Measurements from ENCODE around the gene VPS26B.

- TF ChIP-seq CTCF (IDR thresholded peaks at IDR 0.05), result no peak
- no peak for TF ChIP-seq AFF4 (CRISPR knock-in tag; IDR thresholded peaks at IDR 0.05; ENCODE audit: borderline replicate concordance)
- no peak for TF ChIP-seq ZNF263 (CRISPR knock-in tag; IDR thresholded peaks at IDR 0.05; ENCODE audit: low read depth)
- no peak for TF ChIP-seq ZNF532 (CRISPR knock-in tag; IDR thresholded peaks at IDR 0.05; ENCODE audit: borderline replicate concordance)
Measured at GRCh38 chr11:134244593-134244992, 20.1 kb downstream of the VPS26B start.
